GM19372 (cell line): ENCODE measurements around the gene KDSR.

Experiments used
- ATAC-seq: cut with Tn5 transposase; IDR thresholded peaks from one replicate; pipeline ENCODE4 v1.9.1; 2021; ENCODE audit warnings: mild to moderate bottlenecking, low read depth, moderate library complexity; ENCODE audit not compliant: unreplicated experiment

KDSR gene

GRCh38 chr18:63367053-63367953 lies at the start of gene KDSR:
Gene KDSR, minus strand, starts transcription at chr18:63367206. Its CDS starts 88 bp downstream, at chr18:63367118.
- ATAC-seq, result peak; percentile 79

DNA sequence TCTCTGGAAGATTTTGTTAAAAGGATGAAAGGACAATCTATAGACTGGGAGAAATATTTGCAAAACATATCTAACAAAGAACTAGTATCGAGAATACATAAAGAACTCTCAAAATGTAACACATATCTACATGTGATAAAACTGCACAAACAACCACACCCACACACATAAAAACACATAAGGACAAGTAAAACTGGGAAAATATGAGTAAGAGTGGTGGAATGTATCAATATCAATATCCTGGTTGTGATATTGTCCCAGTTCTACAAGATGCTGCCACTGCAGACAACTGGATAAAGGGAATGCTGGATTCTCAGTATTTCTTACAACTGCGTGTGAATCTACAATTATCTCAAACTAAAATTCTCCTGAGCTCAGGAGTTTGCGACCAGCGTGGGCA lies 45.9 kb upstream of the KDSR start:
- ATAC-seq, result no peak

DNA sequence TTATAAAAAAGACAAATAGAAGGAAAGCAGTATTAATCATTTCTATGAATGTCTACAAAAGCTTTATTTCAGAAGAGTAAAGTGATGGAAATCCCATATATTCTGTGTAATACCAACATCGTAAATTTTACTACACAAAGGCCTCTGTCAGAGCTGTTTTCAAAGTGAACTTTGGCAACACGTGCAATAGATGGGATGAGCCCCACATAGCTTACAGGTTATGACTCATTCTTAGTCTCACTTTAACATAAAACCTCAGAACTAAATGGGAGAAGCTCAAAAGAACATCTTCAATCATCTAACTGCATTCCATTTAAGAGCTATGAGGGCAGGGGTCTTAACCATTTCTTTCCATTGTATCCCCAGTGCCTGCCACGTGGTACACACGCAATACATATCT lies 43.8 kb upstream of the KDSR start:
- ATAC-seq, result no peak

GRCh38 chr18:63409301-63409700 lies 42.3 kb upstream of the KDSR start:
- ATAC-seq, result no peak

DNA sequence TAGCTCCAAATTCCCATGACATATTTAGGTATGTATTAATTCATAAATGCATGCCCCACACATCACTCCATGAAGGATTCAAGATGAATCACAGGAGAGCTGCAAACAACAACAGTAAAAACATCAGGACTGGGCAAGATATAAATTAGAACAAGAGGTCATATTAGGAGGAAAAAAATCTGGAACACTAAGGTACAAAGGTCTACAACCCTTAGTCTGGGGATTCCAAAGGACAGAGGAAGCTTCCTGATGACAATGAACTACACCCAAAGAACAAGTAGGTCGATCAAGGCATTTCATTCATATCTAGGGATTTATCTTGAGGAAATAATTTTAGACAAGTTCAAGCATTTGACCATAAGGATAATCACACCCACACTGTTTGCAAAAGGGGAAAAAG lies 40.7 kb upstream of the KDSR start:
- ATAC-seq, result no peak

GRCh38 chr18:63405986-63406385 lies 39.0 kb upstream of the KDSR start:
- ATAC-seq, result no peak

DNA sequence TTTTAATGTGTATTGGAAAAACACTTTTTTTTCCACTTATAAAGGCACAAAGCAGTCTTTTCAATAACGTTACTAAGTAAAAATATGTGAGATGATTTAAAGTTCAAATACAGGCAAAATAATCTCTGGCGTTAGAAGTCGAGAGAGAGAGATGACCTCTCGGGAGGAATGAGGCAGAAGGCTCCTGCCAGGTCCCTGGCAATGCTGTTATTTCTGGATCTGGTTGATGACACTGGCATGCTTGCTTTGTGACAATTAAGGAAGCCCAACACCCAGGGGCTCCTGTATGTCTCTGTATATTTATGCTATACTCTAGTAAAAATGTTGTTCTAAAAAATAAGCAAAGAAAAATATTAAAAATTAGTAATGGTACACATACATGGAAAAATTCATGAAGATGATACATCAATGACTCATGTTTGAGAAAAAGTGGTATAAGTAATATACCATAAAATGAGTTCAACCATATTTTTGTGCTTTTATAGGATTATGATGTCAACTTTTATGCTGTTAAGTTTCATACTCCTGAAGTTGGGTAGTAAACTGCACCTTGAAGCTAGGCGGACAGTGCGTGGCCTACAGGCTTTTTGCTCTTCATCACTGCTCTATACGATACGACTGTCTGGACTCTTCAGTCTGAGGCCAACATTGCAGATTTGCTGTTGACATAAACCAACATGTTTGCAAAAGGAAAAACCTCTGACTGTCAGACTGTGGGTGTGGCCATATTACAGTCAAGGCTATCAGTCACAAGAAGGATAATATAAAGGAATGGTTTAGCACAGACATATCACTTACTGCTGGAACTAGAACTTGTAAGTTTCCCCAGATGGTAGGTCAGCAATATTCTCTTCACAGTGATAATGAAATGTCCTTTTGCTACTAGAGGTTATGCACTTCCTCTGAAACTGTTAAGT lies 35.5 kb upstream of the KDSR start:
- no peak for ATAC-seq

DNA sequence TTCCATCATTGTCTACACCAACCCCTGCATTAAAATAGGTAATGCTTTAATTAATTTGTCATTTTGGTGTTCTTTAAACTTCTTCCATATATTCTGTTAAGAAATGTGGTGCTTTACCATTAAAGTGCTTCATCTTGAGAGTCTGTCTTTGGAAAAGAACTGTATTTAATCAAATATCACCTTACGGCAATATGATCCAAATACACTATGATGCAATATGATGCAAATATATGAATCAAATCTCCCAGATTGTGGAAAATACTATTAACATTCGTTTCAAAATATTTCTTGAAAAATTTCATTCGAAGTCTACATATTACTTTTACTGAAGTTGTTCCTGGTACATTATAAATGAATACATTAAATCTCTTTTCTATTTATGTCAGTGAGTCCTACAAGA lies 32.3 kb upstream of the KDSR start:
- no peak for ATAC-seq

DNA sequence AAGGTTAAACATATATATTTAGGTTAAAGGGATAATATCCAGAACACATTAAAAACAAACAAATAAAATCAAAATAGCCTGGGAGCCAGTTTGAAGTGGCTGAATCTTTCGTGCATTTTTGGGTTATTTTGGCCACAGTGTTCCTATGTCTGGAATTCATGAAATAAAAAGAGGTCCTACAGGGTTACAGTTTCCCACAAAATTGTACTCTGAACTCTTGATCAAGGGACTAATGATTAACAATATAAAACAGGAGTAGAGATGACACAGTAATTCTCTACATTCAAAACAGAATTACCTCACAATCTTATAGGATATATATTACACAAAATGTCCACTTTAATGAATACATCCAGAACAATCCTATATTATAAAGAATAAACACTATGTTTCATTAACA lies 30.3 kb upstream of the KDSR start:
- ATAC-seq, result no peak

DNA sequence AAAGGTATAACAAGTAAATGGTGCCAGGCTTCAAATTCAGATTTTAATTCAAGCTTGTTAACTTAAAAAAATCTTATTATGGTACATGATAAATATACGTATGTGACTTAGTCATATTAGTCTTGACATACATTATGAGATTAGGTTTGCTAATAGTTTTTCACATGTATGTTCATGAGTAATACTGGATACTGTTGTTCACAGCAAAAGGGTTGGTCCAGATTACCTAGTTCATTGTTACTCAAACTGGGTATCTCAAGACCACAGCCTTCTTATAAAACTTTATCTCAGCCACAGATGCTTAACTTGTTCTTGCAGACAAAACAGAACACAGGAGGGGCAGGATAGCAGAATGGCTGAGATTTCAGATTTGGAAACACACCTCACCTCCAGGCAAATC lies 28.5 kb upstream of the KDSR start:
- ATAC-seq, result no peak

GRCh38 chr18:63394954-63395353 lies 27.9 kb upstream of the KDSR start:
- no peak for ATAC-seq

DNA sequence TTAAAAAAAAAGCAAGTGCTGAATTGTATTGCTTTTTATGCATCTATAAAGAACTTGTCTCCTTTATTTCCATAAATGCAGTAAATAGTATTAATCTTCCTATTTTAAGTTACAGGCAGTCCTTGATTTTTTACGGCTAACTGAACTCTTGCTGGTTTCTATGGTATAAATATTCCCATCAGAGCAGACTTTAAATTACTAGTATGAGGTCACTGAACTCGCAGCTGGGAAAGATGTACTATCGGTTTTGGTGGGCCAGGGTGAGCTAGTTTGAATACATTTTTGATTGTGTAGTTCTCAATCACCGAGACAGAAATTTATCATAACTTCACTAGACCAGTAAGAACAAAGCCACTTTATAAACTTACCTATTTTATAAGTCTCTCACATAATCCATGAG lies 20.9 kb upstream of the KDSR start:
- no peak for ATAC-seq

DNA sequence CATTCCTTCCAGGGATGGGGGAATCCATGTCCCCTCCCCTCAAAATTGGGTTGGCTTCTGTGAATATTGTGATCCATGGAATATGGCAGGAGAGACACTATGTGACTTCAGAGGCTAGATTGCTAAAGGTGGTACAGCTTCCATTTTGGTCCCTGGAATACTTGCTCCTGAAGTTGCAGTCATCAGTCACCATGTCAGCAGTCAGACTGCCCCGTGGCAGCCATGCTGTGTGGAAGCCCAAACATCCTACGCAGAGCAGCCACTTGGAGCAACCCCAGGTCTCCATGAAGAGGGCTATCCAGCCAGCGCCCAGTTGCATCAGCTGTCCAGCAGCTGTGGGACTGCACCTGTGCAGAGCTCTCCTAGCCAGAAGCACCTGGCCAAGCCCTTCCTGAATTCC lies 15.8 kb upstream of the KDSR start:
- ATAC-seq, result no peak

GRCh38 chr18:63379639-63379962 lies 12.6 kb upstream of the KDSR start:
- no peak for ATAC-seq

DNA sequence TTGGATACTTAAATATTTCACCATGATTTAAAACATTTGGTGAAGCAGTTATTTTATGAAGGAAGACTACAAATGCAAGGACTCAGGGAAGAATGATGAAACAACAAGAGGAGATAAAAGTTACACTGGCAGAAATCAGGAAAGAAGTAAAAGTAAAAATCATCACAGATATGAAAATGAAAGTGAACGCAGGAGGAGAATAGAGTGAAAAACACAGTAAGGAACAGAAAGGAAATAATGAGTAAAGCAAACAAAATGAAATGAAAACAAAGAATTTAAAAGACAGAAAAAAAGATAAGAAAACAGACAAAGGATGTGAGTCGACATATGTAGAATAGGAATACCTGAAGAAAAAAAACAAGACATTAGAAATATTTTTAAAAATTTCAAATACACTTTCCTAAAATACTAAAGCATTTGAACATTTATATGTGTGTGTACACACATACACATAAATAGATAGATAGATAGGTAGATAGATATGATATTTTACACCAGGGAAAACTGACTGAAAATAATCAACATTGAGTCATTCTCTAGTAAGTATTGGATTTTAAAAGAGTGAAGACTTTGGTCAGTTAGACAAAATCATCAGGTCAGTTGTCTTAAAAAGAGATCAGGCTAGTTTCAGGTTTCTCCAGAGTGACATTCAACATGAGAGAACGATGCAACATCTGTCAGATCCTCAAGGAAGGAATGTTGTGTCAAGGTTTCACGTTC lies 12.1 kb upstream of the KDSR start:
- no peak for ATAC-seq

DNA sequence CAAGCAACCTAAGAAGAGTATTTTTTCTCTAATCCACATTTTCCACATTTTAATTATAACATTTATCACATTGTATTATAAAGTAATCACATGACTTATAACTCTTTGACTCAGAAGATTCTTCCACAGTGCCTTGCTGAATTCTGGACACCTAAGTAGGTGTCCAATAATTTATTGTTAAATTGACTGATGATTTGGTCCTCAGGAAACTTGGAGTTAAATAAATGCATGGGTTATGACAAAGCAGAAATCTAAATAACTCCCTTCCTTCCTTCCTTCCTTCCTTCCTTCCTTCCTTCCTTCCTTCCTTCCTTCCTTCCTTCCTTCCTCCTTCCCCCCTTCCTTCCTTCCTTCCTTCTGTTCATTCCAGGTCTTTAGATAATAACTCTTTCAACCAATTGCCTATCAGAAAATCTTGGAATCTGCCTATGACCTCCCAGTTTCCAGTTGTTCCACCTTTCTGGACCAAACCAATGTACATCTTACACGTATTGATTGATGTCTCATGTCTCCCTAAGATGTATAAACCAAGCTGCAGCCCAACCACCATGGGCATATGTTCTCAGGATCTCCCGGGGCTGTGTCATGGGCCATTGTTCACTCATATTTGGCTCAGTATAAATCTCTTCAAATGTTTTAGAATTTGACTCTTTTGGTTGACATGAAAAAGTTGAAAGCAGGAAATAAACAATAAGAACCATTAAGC lies 10.4 kb upstream of the KDSR start:
- no peak for ATAC-seq

DNA sequence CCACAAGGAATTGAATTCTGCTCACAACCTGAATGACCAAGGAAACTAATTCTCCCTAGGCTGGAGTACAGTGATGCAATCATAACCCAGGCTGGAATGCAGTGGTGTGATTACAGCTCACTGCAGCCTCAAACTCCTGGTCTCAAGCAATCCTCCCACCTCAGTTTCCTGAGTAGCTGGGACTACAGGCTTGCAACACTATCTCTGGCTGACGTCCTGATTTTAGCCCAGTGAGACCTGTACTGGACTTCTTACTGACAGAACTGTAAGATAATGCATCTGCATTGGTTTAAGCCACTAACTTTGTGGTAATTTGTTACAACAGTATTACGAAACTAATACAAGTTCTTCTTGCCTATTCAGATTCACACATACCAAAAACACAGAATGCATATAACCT lies 9.5 kb upstream of the KDSR start:
- no peak for ATAC-seq

GRCh38 chr18:63374540-63374939 lies 7.5 kb upstream of the KDSR start:
- ATAC-seq, result no peak

DNA sequence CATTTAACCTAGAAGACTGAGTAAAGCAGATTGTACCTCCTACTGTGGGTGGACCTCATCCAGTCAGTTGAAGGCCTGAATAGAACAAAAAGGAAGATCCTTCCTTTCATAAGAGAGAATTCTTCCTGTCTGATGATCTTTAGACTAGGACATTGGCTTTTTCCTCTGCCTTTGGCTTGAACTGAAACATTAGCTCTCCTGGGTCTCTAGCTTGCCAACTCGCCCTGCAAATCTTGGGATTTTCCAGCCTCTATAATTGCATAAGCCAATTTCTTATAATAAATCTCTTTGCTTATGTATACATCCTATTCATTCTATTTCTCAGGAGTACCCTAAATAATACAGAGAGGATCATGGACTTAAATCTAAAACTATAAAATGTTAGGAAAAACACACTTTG lies 6.2 kb upstream of the KDSR start:
- ATAC-seq, result no peak

- no peak for ATAC-seq
Measured at GRCh38 chr18:63368611-63369010, 1.6 kb upstream of the KDSR start.
